Measurements from ENCODE around the gene SGSM1.

DNA sequence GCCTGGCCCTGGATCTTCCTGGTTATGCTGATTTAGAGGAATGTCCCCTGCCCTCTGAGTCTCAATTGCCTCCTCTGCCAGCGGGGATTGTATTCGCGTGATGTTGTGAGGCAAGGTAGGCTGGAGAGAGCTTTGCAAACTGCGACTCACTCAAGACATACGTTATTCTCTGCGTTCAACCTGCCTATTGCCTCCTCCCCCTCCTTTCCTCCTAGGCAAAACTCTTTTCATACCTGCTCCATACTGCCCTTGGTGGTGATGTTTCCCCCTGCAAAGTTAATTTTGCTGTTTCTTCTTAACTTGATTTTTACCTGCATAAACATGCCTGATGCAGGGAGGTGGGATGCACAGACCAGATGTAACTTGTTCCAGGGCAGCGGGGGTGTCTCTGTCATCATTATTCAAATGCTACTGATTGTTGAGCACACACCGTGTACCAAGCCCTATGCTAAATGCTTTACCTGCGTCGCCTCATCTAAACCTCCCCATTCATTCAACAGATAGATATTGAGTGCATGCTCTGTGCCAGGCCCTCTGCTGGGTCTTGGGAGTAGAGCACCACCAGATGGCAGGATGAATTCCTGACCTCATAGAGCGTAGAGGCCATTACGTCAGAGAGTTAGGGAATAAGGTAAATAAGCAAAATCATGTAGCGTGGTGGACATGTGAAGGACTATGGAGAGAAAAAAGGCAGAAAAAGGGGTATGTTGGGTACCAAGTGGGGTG is 29.0 kb downstream of the SGSM1 start:
- no peak for TF ChIP-seq POLR2A (IDR thresholded peaks at IDR 0.05)
- TF ChIP-seq CTCF (IDR thresholded peaks at IDR 0.05), result no peak
- TF ChIP-seq POLR2AphosphoS5 (IDR thresholded peaks at IDR 0.05), result no peak

Measured in suprapubic skin (tissue), 4 donors.